K562 (cell line): ENCODE results near the gene PRELID2. TPM values are rescaled to one million over a fixed set of nuclear protein-coding genes. Genes with fewer than 3 reads are reported as not detected.

ENCODE experiments used
- HDAC2 ChIP-seq: fragments of 450-650 bp; IDR thresholded peaks from 2 replicates; pipeline ENCODE4 v1.6.1; 2016; ENCODE audit warnings: mild to moderate bottlenecking
- JUN ChIP-seq, 2 experiments: sonication (generic) in 1 of 2; formaldehyde crosslinking in 1 of 2; IDR thresholded peaks; 2 replicates each; pipeline versions ENCODE4 v1.6.1 to v1.8.0; 2012 to 2022; ENCODE audit warnings: borderline replicate concordance in 2 of 2, mild to moderate bottlenecking in 2 of 2, improper control_type of control experiment in 1 of 2, low read depth in 1 of 2, low read length in 1 of 2, missing genetic modification reagents in 1 of 2
- KDM4B ChIP-seq, 2 experiments: fragments of 450-650 bp in 1 of 2; sonication (generic) in 1 of 2; IDR thresholded peaks; 2 replicates each; pipeline ENCODE4 v1.6.1; 2016 to 2017; ENCODE audit warnings: borderline replicate concordance in 2 of 2, antibody characterized with exemption in 1 of 2, low read depth in 1 of 2, mild to moderate bottlenecking in 1 of 2
- SAFB ChIP-seq: fragments of 200-400 bp; formaldehyde crosslinking; IDR thresholded peaks from 2 replicates; pipeline ENCODE4 v1.6.1; 2017; ENCODE audit warnings: low read depth, low read length, borderline replicate concordance
- SETDB1 ChIP-seq: IDR thresholded peaks from one replicate; pipeline ENCODE4 v1.6.1; 2012; ENCODE audit warnings: low read length, control low read depth, inconsistent platforms
- SIN3B ChIP-seq: fragments of 450-650 bp; IDR thresholded peaks from 2 replicates; pipeline ENCODE4 v1.6.1; 2017; ENCODE audit warnings: low read depth, mild to moderate bottlenecking, moderate library complexity
- SUPT5H ChIP-seq: fragments of 450-650 bp; IDR thresholded peaks from 2 replicates; pipeline ENCODE4 v1.6.1; 2016
- THRAP3 ChIP-seq: fragments of 450-650 bp; IDR thresholded peaks from 2 replicates; pipeline ENCODE4 v1.6.1; 2016; ENCODE audit warnings: mild to moderate bottlenecking, inconsistent platforms, borderline replicate concordance
- ZNF174 ChIP-seq: fragments of 250-450 bp; sonication (Bioruptor Pico); IDR thresholded peaks from 2 replicates; pipeline ENCODE4 v1.4.0; 2020; ENCODE audit warnings: mild to moderate bottlenecking
- polyA plus RNA-seq, 8 experiments: library from polyadenylated mRNA; depleted of rRNA in 4 of 8; stranded (reverse) in 5 of 8; unstranded in 3 of 8; fragments of >200 nt; fragmentation: Nextera tagmentation in 2 of 8; fragmentation: Illumina TruSeq in 1 of 8; extraction: Ambion mirVana in 2 of 8; extraction: Trizol in 1 of 8; gene quantifications; 2 replicates each; pipeline versions ENCODE4 v1.2.1 to v1.2.3, GENCODE V29; 2011 to 2014; ENCODE audit warnings: inconsistent platforms in 1 of 8, missing spikeins in 1 of 8
- total RNA-seq, 7 experiments: library from RNA; depleted of rRNA in 6 of 7; stranded (reverse); fragments of >200 nt in 6 of 7; fragmentation: Illumina TruSeq in 2 of 7; extraction: Trizol in 2 of 7; gene quantifications; 2 replicates each; pipeline versions ENCODE4 v1.2.1 to v1.2.3, GENCODE V29; 2011 to 2021; ENCODE audit warnings: low replicate concordance in 1 of 7
- TF ChIP-seq, protein P1 (sequence below): sonication (generic); formaldehyde crosslinking; IDR thresholded peaks from 2 replicates; pipeline ENCODE4 v1.8.1; 2023; ENCODE audit warnings: mild to moderate bottlenecking, missing genetic modification reagents
- TF ChIP-seq, protein P2 (sequence below): fragments of 450-650 bp; formaldehyde crosslinking; IDR thresholded peaks from 2 replicates; pipeline ENCODE4 v1.4.0; 2020; ENCODE audit warnings: mild to moderate bottlenecking, moderate library complexity

PRELID2 gene
- total and polyA plus RNA-seq, 9 of the 15 experiments (the other 6 are each of a cell fraction or from before 2014, with no cell fraction given) = 6.4 to 68.2 (median 28.8) TPM

GRCh38 chr5:145834917-145835847 lies at the start of gene PRELID2 (continued):
- TF ChIP-seq, protein P1, sequence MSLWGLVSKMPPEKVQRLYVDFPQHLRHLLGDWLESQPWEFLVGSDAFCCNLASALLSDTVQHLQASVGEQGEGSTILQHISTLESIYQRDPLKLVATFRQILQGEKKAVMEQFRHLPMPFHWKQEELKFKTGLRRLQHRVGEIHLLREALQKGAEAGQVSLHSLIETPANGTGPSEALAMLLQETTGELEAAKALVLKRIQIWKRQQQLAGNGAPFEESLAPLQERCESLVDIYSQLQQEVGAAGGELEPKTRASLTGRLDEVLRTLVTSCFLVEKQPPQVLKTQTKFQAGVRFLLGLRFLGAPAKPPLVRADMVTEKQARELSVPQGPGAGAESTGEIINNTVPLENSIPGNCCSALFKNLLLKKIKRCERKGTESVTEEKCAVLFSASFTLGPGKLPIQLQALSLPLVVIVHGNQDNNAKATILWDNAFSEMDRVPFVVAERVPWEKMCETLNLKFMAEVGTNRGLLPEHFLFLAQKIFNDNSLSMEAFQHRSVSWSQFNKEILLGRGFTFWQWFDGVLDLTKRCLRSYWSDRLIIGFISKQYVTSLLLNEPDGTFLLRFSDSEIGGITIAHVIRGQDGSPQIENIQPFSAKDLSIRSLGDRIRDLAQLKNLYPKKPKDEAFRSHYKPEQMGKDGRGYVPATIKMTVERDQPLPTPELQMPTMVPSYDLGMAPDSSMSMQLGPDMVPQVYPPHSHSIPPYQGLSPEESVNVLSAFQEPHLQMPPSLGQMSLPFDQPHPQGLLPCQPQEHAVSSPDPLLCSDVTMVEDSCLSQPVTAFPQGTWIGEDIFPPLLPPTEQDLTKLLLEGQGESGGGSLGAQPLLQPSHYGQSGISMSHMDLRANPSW (CRISPR knock-in tag) = no peak
- TF ChIP-seq ZNF174 (CRISPR knock-in tag) (no peak), HDAC2 (peak; percentile 7; the same call in 1 of the 2 replicates), KDM4B (IDR thresholded peaks at IDR 0.05; ENCODE audit: borderline replicate concordance in 2 of 2, low read depth in 1 of 2) (peak in 1 of 2 experiments; percentile 37; a peak in 1 of 4 replicates), SUPT5H (peak; percentile 85), THRAP3 (no peak), JUN (IDR thresholded peaks at IDR 0.05; ENCODE audit: borderline replicate concordance, low read depth, low read length) (0 out of 2 replicates have a peak, but pooled peaks have one; percentile 37), JUN (CRISPR knock-in tag; IDR thresholded peaks at IDR 0.05; ENCODE audit: borderline replicate concordance) (no peak), SAFB (peak; percentile 71; the same call in 1 of the 2 replicates), SETDB1 (no peak), SIN3B (no peak)
- TF ChIP-seq, protein P2, sequence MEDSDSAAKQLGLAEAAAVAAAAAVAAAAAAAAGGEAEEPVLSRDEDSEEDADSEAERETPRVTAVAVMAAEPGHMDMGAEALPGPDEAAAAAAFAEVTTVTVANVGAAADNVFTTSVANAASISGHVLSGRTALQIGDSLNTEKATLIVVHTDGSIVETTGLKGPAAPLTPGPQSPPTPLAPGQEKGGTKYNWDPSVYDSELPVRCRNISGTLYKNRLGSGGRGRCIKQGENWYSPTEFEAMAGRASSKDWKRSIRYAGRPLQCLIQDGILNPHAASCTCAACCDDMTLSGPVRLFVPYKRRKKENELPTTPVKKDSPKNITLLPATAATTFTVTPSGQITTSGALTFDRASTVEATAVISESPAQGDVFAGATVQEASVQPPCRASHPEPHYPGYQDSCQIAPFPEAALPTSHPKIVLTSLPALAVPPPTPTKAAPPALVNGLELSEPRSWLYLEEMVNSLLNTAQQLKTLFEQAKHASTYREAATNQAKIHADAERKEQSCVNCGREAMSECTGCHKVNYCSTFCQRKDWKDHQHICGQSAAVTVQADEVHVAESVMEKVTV (CRISPR knock-in tag) = 0 out of 2 replicates have a peak, but pooled peaks have one; percentile 30
